ENCODE measurements around the gene JMJD1C. TPM values are rescaled to one million over a fixed set of nuclear protein-coding genes. Genes with fewer than 3 reads are reported as not detected.

The JMJD1C gene
- total and polyA plus RNA-seq, 9 donors = 45.4 to 140 (median 78.2) TPM

GRCh38 chr10:63266391-63267316 lies 199.1 kb downstream of the JMJD1C start:
- H3K27me3 ChIP-seq = no peaks in the 10 kb centered on the region
- peaks cover 2% of the 10 kb centered on the region for H3K4me1 ChIP-seq (ENCODE audit: insufficient read depth)
- peak overlapping the region in 1 of 2 donors; percentile 94 for H3K27ac ChIP-seq
- H3K4me3 ChIP-seq = peak overlapping the region; percentile 50
- no peaks in the 10 kb centered on the region for H3K9me3 ChIP-seq
- DNase-seq = no peak
- intact Hi-C loops (cut with DNase I) = no loop called here
- TF ChIP-seq, protein P1, sequence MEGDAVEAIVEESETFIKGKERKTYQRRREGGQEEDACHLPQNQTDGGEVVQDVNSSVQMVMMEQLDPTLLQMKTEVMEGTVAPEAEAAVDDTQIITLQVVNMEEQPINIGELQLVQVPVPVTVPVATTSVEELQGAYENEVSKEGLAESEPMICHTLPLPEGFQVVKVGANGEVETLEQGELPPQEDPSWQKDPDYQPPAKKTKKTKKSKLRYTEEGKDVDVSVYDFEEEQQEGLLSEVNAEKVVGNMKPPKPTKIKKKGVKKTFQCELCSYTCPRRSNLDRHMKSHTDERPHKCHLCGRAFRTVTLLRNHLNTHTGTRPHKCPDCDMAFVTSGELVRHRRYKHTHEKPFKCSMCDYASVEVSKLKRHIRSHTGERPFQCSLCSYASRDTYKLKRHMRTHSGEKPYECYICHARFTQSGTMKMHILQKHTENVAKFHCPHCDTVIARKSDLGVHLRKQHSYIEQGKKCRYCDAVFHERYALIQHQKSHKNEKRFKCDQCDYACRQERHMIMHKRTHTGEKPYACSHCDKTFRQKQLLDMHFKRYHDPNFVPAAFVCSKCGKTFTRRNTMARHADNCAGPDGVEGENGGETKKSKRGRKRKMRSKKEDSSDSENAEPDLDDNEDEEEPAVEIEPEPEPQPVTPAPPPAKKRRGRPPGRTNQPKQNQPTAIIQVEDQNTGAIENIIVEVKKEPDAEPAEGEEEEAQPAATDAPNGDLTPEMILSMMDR (IDR thresholded peaks at IDR 0.05) = no peak
- TF ChIP-seq POLR2A (IDR thresholded peaks at IDR 0.05) (no peak), EP300 (IDR thresholded peaks at IDR 0.05) (no peak)
- H3K36me3 ChIP-seq = no peaks in the 10 kb centered on the region
- WGBS, 3 donors = 1 to 5% (median 2%) methylated on average over 6 of the region's 6 CpGs

DNA sequence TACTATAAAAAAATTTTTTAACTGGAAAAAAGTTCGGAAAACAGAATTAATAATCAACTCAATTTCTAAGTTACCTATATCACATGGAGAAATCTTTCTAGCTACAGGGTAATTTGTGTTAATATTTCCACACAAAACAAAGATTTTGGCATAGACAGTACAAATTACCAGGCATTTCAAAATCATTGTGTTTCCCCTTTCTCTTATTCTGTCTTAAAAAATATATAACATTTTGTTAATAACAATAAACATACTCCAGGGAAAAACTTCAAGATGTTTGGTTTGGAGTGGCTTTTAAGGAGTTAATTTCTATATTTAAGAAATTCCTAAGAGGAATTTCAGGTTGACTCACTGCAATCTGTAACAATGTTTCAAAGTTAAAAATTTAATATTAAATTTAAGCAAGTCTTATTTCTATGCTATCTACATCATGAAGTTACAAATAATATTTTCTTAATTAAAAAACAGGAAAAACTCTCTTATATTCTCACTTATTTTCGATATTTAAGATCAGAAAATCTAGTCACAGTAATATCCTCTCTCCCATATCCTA lies 200.0 kb downstream of the JMJD1C start:
- no peak for DNase-seq
- Histone ChIP-seq H3K4me1 (ENCODE audit: insufficient read depth) (peaks cover 5% of the 10 kb centered on the region), H3K9me3 (no peaks in the 10 kb centered on the region), H3K4me3 (peak overlapping the region; percentile 50), H3K36me3 (no peaks in the 10 kb centered on the region), H3K27ac (peak overlapping the region in 1 of 2 donors; percentile 94), H3K27me3 (no peaks in the 10 kb centered on the region)
- TF ChIP-seq, protein P1 (IDR thresholded peaks at IDR 0.05) = no peak
- TF ChIP-seq EP300 (IDR thresholded peaks at IDR 0.05) (no peak), POLR2A (IDR thresholded peaks at IDR 0.05) (no peak)
- WGBS, 3 donors = 3 to 5% (median 3%) methylated on average over 2 of the region's 2 CpGs
- intact Hi-C loops (cut with DNase I) = no loop called here

DNA sequence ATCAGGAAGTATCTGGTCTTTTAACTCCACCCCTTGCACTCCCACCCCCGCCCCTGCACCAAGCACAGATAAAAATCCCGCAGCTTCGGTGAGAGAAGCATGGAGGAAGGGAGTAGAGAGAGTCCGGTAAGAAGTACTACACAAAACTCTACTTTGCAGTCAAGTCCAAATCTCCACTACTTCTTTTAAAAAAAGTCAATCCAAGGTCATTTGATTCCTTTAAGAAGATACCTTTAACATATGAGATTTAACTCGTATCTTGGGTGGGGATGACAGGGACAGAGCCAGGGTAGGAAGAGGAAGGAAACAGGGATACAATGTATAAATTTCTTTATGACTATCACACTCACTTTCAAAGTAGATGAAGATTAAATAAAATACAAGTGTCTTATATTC lies 200.6 kb downstream of the JMJD1C start:
- H3K9me3 ChIP-seq = no peaks in the 10 kb centered on the region
- no peaks in the 10 kb centered on the region for H3K36me3 ChIP-seq
- intact Hi-C loops (cut with DNase I) = no loop called here
- H3K27me3 ChIP-seq = no peaks in the 10 kb centered on the region
- no peak for TF ChIP-seq POLR2A (IDR thresholded peaks at IDR 0.05)
- TF ChIP-seq EP300 (IDR thresholded peaks at IDR 0.05) = no peak
- TF ChIP-seq, protein P1 (IDR thresholded peaks at IDR 0.05) = no peak
- H3K4me3 ChIP-seq = peak overlapping the region; percentile 35
- peak overlapping the region in 1 of 2 donors; percentile 94 for H3K27ac ChIP-seq
- WGBS, 3 donors = 0 to 1% (median 0%) methylated on average over 5 of the region's 5 CpGs
- H3K4me1 ChIP-seq (ENCODE audit: insufficient read depth) = peaks cover 5% of the 10 kb centered on the region
- peak in 1 of 5 donors; percentile 24 for DNase-seq

DNA sequence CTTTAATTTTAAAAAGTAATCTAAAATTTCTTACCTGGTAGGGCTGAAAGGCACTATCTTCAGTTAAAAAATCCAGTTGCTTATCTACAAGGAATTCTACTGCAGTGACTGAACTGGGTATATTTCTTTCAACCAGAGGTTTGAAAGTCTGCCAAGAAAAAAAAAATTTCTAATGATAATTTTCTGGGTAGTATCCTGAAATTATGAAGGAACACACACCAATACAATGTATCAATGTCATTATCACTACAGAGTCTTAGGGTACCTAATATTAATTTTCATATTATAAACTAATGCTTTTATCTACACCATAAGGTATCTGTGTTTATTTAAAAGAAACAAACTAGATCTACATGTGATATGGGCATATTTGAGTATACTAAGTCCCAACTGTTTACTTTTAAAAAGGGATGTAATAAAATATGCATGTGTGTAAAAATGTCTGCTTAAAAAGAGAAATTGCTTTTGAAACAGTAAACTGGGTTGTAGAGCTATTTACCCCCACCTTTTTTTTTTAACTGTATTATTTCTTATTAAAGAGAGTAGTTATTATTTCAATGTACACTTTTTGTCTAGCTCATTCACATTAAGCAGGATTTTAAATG lies 201.1 kb downstream of the JMJD1C start:
- Histone ChIP-seq H3K4me3 (peak overlapping the region; percentile 35), H3K27me3 (no peaks in the 10 kb centered on the region), H3K9me3 (no peaks in the 10 kb centered on the region), H3K4me1 (ENCODE audit: insufficient read depth) (peaks cover 5% of the 10 kb centered on the region), H3K36me3 (no peaks in the 10 kb centered on the region), H3K27ac (peak overlapping the region in 1 of 2 donors; percentile 94)
- DNase-seq = no peak
- TF ChIP-seq POLR2A (IDR thresholded peaks at IDR 0.05) = no peak
- no peak for TF ChIP-seq EP300 (IDR thresholded peaks at IDR 0.05)
- TF ChIP-seq, protein P1 (IDR thresholded peaks at IDR 0.05) = no peak
- intact Hi-C loops (cut with DNase I) = no loop called here

Measured in ovary (tissue), 9 donors.